ENCODE results near the gene ATE1. TPM values are rescaled to one million over a fixed set of nuclear protein-coding genes. Genes with fewer than 3 reads are reported as not detected.
"Not testable (repeated sequence)": the region's sequence is repeated elsewhere in the genome, so short reads cannot be mapped to it uniquely, and the experiment has no call there.

ATE1 gene
- total RNA-seq, result 10 to 100 TPM; 16.5 to 24.4 TPM

- no peaks in the 10 kb centered on the region for H3K9me3 Mint-ChIP-seq
- H3K27ac Mint-ChIP-seq, result peak within 1 kb of the TSS; percentile 97
These were observed at the start of gene ATE1 for GRCh38 chr10:121927841-121928527. TSS of gene ATE1 (minus strand) at chr10:121928031. CDS start at chr10:121927949, 82 bp downstream.

GRCh38 chr10:121976607-121977006 lies 48.8 kb upstream of the ATE1 start:
- no peak for ATAC-seq (replicated peaks)
- Mint-ChIP-seq H3K4me3 (no peak overlapping the region), H3K9me3 (peaks cover under 1% of the 10 kb centered on the region), H3K27me3 (no peaks in the 10 kb centered on the region), H3K36me3 (ENCODE audit: low read depth) (peaks cover 20% of the 10 kb centered on the region), H3K27ac (no peak overlapping the region), H3K4me1 (peaks cover 8% of the 10 kb centered on the region)

More at GRCh38 chr10:121927841-121928527, at the start of gene ATE1:
- Mint-ChIP-seq H3K4me1 (peaks cover 10% of the 10 kb centered on the region), H3K4me3 (peak within 1 kb of the TSS; percentile 97), H3K27me3 (no peaks in the 10 kb centered on the region), H3K36me3 (ENCODE audit: low read depth) (peaks cover 12% of the 10 kb centered on the region)
- ATAC-seq (replicated peaks), result peak; percentile 93

- Mint-ChIP-seq H3K27ac (no peak overlapping the region), H3K36me3 (ENCODE audit: low read depth) (peaks cover 32% of the 10 kb centered on the region), H3K27me3 (no peaks in the 10 kb centered on the region), H3K4me1 (peaks cover 10% of the 10 kb centered on the region), H3K9me3 (no peaks in the 10 kb centered on the region), H3K4me3 (peak overlapping the region; percentile 44)
- ATAC-seq (replicated peaks), result peak; percentile 8
These were observed 47.7 kb upstream of the ATE1 start for GRCh38 chr10:121975295-121976086.

DNA sequence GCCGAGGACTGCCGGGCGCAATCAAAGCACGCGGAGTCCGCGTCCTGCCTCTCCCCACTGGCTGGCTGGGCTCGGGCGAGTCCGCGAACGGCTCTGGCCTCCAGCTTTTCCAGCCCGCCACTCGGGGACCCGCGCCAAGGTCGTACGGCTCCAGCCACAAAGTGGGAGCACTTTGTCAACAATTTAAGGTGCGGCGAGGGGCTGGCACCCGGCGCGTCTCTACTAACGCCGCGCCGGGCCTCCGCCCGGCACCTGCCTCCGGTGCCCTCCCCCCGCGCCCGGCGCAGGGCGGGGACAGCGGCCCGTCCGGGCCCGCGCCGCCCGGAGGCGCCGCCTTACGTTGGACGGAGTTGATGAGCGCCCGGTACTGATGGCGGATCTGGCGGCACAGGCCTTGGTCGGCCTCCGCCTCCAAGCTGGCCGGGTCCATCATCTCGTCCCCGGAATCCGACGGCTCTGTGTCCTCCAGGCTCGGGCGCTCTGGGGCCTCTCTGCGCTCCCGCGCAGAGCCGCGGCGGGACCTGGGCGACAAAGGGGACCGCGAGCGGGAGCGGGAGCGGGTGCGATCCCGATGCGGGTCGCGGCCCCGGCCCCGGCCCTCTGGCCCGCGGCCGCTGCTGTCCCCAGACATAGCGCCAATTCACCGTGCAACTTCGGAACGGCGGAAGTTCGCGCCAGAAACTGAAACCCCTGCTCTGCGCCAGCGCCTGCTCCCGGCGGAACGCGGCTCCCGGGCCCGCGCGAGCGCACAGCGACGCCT lies 46.9 kb upstream of the ATE1 start, which contains the start of gene NSMCE4A:
Gene NSMCE4A (minus strand): TSS at position 683 of the 760 bp plus-strand sequence. CDS start 52 bp downstream, at position 631.
- Mint-ChIP-seq H3K4me1 (peaks cover 10% of the 10 kb centered on the region), H3K9me3 (no peaks in the 10 kb centered on the region)

DNA sequence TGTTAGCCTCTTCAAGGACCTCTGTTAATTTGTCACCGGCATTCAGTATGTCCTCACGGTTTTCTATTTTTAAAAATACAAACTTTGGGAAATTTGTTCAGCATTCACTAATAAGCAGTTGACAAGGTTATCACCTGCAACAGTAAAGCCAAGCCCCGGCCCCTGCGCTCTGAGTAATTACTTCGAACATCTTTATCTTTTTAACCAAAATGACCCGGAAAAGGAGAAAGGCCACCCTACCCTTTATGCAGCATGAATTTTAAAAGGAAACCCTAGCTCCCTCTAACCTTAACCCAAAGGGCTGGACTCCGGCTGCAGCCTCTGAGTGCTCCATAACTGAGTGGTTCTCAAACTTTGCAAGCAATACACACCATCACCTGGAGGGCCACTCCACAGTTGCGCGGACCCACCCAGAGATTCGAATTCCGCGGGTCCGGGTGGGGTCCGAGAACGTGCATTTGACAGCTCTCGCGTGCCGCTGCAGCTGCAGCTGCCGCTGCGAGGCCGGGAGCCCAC lies 46.2 kb upstream of the ATE1 start:
- no peaks in the 10 kb centered on the region for H3K9me3 Mint-ChIP-seq
- peaks cover 46% of the 10 kb centered on the region for H3K36me3 Mint-ChIP-seq (ENCODE audit: low read depth)
- ATAC-seq (replicated peaks), result peak; percentile 8
- no peak overlapping the region for H3K27ac Mint-ChIP-seq
- peaks cover 10% of the 10 kb centered on the region for H3K4me1 Mint-ChIP-seq
- H3K27me3 Mint-ChIP-seq, result no peaks in the 10 kb centered on the region
- peak overlapping the region; percentile 83 for H3K4me3 Mint-ChIP-seq

More for the DNA sequence above, 46.9 kb upstream of the ATE1 start, which contains the start of gene NSMCE4A:
- peak within 1 kb of the TSS; percentile 83 for H3K4me3 Mint-ChIP-seq
- no peak within 1 kb of the TSS for H3K27ac Mint-ChIP-seq
- peak; percentile 91 for ATAC-seq (replicated peaks)
- H3K36me3 Mint-ChIP-seq (ENCODE audit: low read depth), result peaks cover 39% of the 10 kb centered on the region
- no peaks in the 10 kb centered on the region for H3K27me3 Mint-ChIP-seq

GRCh38 chr10:121969086-121969485 lies 41.3 kb upstream of the ATE1 start:
- H3K4me1 Mint-ChIP-seq, result not testable (repeated sequence)

GRCh38 chr10:121965996-121966395 lies 38.2 kb upstream of the ATE1 start:
- no peak overlapping the region for H3K4me3 Mint-ChIP-seq
- H3K9me3 Mint-ChIP-seq, result no peaks in the 10 kb centered on the region
- ATAC-seq (replicated peaks), result no peak
- H3K27ac Mint-ChIP-seq, result no peak overlapping the region
- H3K36me3 Mint-ChIP-seq (ENCODE audit: low read depth), result peaks cover 93% of the 10 kb centered on the region
- H3K27me3 Mint-ChIP-seq, result no peaks in the 10 kb centered on the region
- H3K4me1 Mint-ChIP-seq, result no peaks in the 10 kb centered on the region

More at GRCh38 chr10:121969086-121969485, 41.3 kb upstream of the ATE1 start:
- H3K27me3 Mint-ChIP-seq; ATAC-seq (replicated peaks); H3K4me3 Mint-ChIP-seq; H3K9me3 Mint-ChIP-seq; H3K27ac Mint-ChIP-seq: not testable (repeated sequence)
- peaks cover 94% of the 10 kb centered on the region for H3K36me3 Mint-ChIP-seq (ENCODE audit: low read depth)

DNA sequence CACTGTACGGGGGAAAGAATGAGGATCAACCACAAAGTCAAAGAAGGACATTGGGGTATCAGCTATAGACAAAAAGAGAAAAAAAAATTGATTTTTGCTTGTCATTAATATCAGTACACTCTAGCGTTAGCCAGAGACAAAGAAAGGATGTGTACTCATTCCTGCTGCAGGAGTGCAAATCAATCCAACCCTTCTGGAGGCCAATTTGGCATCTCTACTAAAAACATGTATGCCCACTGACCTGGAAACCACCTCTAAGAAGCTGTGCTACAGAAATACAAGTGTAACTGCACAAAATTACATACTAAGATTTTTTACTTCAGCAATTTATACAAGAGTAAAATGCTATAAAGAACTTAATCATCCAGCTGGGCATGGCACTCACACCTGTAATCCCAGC lies 33.6 kb upstream of the ATE1 start:
- no peak overlapping the region for H3K4me3 Mint-ChIP-seq
- H3K9me3 Mint-ChIP-seq, result no peaks in the 10 kb centered on the region
- no peaks in the 10 kb centered on the region for H3K27me3 Mint-ChIP-seq
- peaks cover 91% of the 10 kb centered on the region for H3K36me3 Mint-ChIP-seq (ENCODE audit: low read depth)
- H3K4me1 Mint-ChIP-seq, result peaks cover 5% of the 10 kb centered on the region
- ATAC-seq (replicated peaks), result no peak
- H3K27ac Mint-ChIP-seq, result no peak overlapping the region

DNA sequence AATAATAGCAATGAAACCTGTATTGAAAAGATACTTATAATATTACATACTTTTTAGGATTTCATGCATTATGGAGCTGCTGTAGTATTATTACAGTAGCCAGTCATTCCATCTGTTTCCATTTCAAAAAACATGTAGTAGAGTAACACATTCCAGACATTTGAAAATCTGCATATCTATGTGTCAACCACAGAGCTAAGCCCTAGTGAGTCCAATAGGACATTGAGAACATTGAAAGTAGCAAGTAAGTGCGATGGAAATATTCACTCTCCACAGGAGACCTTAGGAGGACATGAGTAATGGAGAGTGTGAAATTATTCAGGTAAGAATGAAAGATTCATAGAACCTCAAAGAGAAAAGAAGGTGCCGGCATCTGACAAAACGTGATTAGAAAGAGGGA lies 31.8 kb upstream of the ATE1 start:
- peak; percentile 37 for ATAC-seq (replicated peaks)
- no peak overlapping the region for H3K4me3 Mint-ChIP-seq
- H3K27me3 Mint-ChIP-seq, result no peaks in the 10 kb centered on the region
- peaks cover 91% of the 10 kb centered on the region for H3K36me3 Mint-ChIP-seq (ENCODE audit: low read depth)
- peaks cover 9% of the 10 kb centered on the region for H3K4me1 Mint-ChIP-seq
- peak overlapping the region; percentile 9 for H3K27ac Mint-ChIP-seq
- H3K9me3 Mint-ChIP-seq, result no peaks in the 10 kb centered on the region

- no peak for ATAC-seq (replicated peaks)
- H3K4me1 Mint-ChIP-seq, result peaks cover 9% of the 10 kb centered on the region
- no peak overlapping the region for H3K4me3 Mint-ChIP-seq
- no peaks in the 10 kb centered on the region for H3K27me3 Mint-ChIP-seq
- H3K27ac Mint-ChIP-seq, result peak overlapping the region; percentile 82
- H3K9me3 Mint-ChIP-seq, result no peaks in the 10 kb centered on the region
- peaks cover 65% of the 10 kb centered on the region for H3K36me3 Mint-ChIP-seq (ENCODE audit: low read depth)
These were observed 28.6 kb upstream of the ATE1 start for GRCh38 chr10:121956111-121957061.

DNA sequence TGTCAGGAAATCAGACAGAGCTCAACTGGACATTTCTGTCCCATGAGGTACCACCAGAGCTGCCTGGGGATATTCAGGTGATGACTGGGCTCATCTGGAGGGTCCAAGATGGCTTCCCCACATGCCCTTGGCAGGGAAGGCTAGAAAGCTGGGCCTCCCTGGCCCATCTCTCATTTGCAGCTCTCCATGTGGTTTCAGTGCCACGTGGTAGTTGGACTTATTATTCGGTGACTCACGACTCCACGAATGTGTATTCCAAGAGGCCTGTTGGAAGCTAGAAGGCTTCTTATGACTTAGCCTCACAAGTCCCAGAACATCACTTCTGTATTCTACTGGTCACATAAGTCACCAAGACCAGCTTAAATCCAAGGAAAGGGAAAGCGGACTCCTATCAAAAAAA lies 24.4 kb upstream of the ATE1 start:
- Mint-ChIP-seq H3K4me1 (peaks cover 9% of the 10 kb centered on the region), H3K9me3 (no peaks in the 10 kb centered on the region), H3K27me3 (no peaks in the 10 kb centered on the region), H3K4me3 (no peak overlapping the region), H3K27ac (no peak overlapping the region), H3K36me3 (ENCODE audit: low read depth) (peaks cover 25% of the 10 kb centered on the region)
- no peak for ATAC-seq (replicated peaks)

DNA sequence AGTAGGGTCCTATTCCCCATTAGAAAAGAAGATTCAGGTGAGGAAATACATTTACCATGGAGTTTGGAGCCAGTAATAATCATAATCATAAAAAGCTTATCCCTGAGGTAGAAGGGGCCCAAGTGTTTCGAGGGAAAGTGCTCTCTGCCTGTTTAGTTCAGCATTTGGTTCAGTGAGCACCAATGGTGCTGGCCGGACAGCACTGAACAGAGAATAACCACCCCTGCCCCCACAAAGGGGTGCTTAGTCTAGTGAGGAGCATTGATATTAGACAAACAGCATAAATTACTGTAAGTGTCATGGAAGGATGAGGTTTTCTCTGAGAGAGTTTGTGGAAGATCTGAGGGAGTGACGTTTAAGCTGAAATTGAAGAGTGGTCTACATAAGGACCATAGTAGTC lies 21.6 kb upstream of the ATE1 start:
- H3K4me1 Mint-ChIP-seq, result no peaks in the 10 kb centered on the region
- H3K27ac Mint-ChIP-seq, result no peak overlapping the region
- ATAC-seq (replicated peaks), result no peak
- no peak overlapping the region for H3K4me3 Mint-ChIP-seq
- no peaks in the 10 kb centered on the region for H3K9me3 Mint-ChIP-seq
- H3K27me3 Mint-ChIP-seq, result no peaks in the 10 kb centered on the region
- H3K36me3 Mint-ChIP-seq (ENCODE audit: low read depth), result no peaks in the 10 kb centered on the region

DNA sequence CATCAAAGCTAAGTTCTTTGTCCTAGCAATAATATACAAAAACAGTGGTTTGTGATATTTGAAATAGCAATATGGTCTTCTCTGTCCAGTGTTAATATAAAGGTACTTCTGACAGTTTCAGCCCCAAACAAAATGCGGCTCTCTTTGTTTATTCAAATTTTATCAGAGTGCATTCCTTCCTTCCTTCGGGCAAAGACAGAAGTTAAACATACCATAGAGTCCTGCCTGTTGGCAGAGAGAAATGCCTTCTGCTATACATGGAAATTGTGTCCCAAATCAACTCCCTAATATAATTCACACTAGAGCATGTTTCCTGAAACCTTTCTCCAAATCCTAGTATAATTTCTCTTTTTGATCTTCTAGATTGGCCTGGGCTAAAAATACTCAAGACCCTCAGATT lies 21.2 kb upstream of the ATE1 start:
- Mint-ChIP-seq H3K27ac (no peak overlapping the region), H3K4me3 (no peak overlapping the region), H3K9me3 (no peaks in the 10 kb centered on the region), H3K36me3 (ENCODE audit: low read depth) (no peaks in the 10 kb centered on the region), H3K4me1 (no peaks in the 10 kb centered on the region), H3K27me3 (no peaks in the 10 kb centered on the region)
- ATAC-seq (replicated peaks), result no peak
